OCI-LY7 (cell line): ENCODE results near the gene TEX55. TPM values are rescaled to one million over a fixed set of nuclear protein-coding genes. Genes with fewer than 3 reads are reported as not detected.

Source experiments
- BruUV-seq: library from RNA; stranded (reverse); fragments of 400-500 nt; replicated peaks from 2 replicates; lab custom pipeline; 2021; lab: Mats Ljungman, UMichigan
- CTCF ChIA-PET: fragments of 300-600 bp; sonication (Branson Sonifier 250); formaldehyde crosslinking; loops from one replicate; lab custom pipeline; 2022; ENCODE audit warnings: antibody characterized with exemption; ENCODE audit not compliant: unreplicated experiment; lab: Charles Lee
- POLR2A ChIA-PET: fragments of 300-600 bp; sonication (Branson Sonifier 250); formaldehyde crosslinking; loops from one replicate; lab custom pipeline; 2022; ENCODE audit warnings: antibody characterized with exemption; lab: Charles Lee
- DNase-seq: peaks from one replicate; pipeline ENCODE4 v3.0.0-alpha.2; 2015; ENCODE audit warnings: low spot score
- H2AFZ ChIP-seq: fragments of 200-600 bp; sonication (generic), shearing (Covaris generic); 2 replicates; pipeline ENCODE4 v1.6.1; 2014; ENCODE audit warnings: mild to moderate bottlenecking, antibody characterized with exemption, low read length, moderate library complexity
- H3K27ac ChIP-seq: fragments of 200-600 bp; sonication (generic); 2 replicates; pipeline ENCODE4 v1.5.1; 2014; ENCODE audit warnings: mixed run types, low read depth, mild to moderate bottlenecking, moderate library complexity, low read length, inconsistent platforms; ENCODE audit not compliant: poor library complexity, severe bottlenecking
- H3K36me3 ChIP-seq: fragments of 200-600 bp; sonication (generic); 2 replicates; pipeline ENCODE4 v1.6.1; 2014; ENCODE audit warnings: mild to moderate bottlenecking, antibody characterized with exemption, low read length, moderate library complexity, mixed read lengths; ENCODE audit not compliant: insufficient read depth
- H3K4me1 ChIP-seq: fragments of 200-600 bp; sonication (generic); 2 replicates; pipeline ENCODE4 v1.5.1; 2014; ENCODE audit warnings: mild to moderate bottlenecking, low read length; ENCODE audit not compliant: insufficient read depth, poor library complexity, severe bottlenecking
- H3K4me2 ChIP-seq: fragments of 200-600 bp; sonication (generic); 2 replicates; pipeline ENCODE4 v1.6.1; 2014; ENCODE audit warnings: mild to moderate bottlenecking, low read length
- H3K4me3 ChIP-seq: fragments of 200-600 bp; sonication (generic); 2 replicates; pipeline ENCODE4 v1.5.1; 2014; ENCODE audit warnings: mild to moderate bottlenecking, low read depth, low read length; ENCODE audit not compliant: poor library complexity, severe bottlenecking
- H3K79me2 ChIP-seq: fragments of 200-600 bp; sonication (generic); 2 replicates; pipeline ENCODE4 v1.6.1; 2016; ENCODE audit warnings: low read depth, mild to moderate bottlenecking, low read length, moderate library complexity, mixed read lengths; ENCODE audit not compliant: insufficient read depth
- H3K9me2 ChIP-seq: fragments of 200-600 bp; sonication (generic); 2 replicates; pipeline ENCODE4 v1.6.1; 2016; ENCODE audit warnings: mild to moderate bottlenecking, low read length, mixed read lengths; ENCODE audit not compliant: insufficient read depth
- H3K9me3 ChIP-seq: fragments of 200-600 bp; sonication (generic); 2 replicates; pipeline ENCODE4 v1.6.1; 2014; ENCODE audit warnings: mild to moderate bottlenecking, mixed run types, low read length, mixed read lengths
- H4K20me1 ChIP-seq: fragments of 200-600 bp; sonication (generic); 2 replicates; pipeline ENCODE4 v1.6.1; 2014; ENCODE audit warnings: mild to moderate bottlenecking, antibody characterized with exemption, low read length, moderate library complexity, mixed read lengths; ENCODE audit not compliant: insufficient read depth
- EZH2phosphoT487 ChIP-seq: fragments of 200-600 bp; sonication (generic); IDR thresholded peaks from 2 replicates; pipeline ENCODE4 v1.6.1; 2018; ENCODE audit warnings: low read depth, borderline replicate concordance, mild to moderate bottlenecking, mixed run types, antibody characterized with exemption, low read length, moderate library complexity, mixed read lengths
- intact Hi-C: fragments of 100-400 bp; cut with micrococcal nuclease; formaldehyde crosslinking; loops from one replicate; pipeline ENCODE4 v1.10.0; 2022; ENCODE audit not compliant: unreplicated experiment
- total RNA-seq, 2 experiments: library from RNA; depleted of rRNA in 1 of 2; stranded (reverse); fragments of >200 nt in 1 of 2; shearing (Covaris generic) in 1 of 2; gene quantifications; 2 replicates each; pipeline ENCODE4 v1.2.3, GENCODE V29; 2014 to 2022
- TF ChIP-seq, protein P1 (sequence below): fragments of 200-600 bp; sonication (generic); conservative IDR thresholded peaks from 2 replicates; pipeline ENCODE4 v1.5.1; 2014; ENCODE audit warnings: mild to moderate bottlenecking, antibody characterized with exemption, low read length, moderate library complexity, mixed read lengths

TEX55 gene
- total RNA-seq, 2 experiments from 2014 or later, result not detected

DNA sequence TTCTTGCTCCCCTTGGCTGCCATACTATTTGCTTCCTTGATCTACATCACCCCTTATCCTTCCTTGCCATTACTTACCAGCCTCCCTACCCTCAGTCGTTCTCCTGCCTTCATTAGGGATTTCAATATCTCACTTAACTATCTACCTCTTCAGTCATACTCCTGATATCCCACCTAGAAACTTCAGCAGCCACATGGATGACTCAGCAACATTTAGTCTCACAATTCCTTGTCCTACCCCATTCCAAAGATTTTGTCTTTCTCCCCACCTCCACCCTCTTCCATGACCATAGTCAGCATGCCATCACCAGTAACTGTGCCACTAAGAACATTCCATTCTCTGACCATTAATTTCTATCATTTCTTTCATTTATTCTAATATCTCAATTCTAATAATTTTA lies 45.8 kb downstream of the TEX55 start:
- H3K36me3 ChIP-seq, result no peaks in the 10 kb centered on the region
- no peaks in the 10 kb centered on the region for H3K9me2 ChIP-seq
- H3K9me3 ChIP-seq, result no peaks in the 10 kb centered on the region
- H3K79me2 ChIP-seq, result no peaks in the 10 kb centered on the region
- H2AFZ ChIP-seq, result no peak overlapping the region
- H3K4me1 ChIP-seq, result no peaks in the 10 kb centered on the region
- TF ChIP-seq EZH2phosphoT487, result no peak
- TF ChIP-seq, protein P1, sequence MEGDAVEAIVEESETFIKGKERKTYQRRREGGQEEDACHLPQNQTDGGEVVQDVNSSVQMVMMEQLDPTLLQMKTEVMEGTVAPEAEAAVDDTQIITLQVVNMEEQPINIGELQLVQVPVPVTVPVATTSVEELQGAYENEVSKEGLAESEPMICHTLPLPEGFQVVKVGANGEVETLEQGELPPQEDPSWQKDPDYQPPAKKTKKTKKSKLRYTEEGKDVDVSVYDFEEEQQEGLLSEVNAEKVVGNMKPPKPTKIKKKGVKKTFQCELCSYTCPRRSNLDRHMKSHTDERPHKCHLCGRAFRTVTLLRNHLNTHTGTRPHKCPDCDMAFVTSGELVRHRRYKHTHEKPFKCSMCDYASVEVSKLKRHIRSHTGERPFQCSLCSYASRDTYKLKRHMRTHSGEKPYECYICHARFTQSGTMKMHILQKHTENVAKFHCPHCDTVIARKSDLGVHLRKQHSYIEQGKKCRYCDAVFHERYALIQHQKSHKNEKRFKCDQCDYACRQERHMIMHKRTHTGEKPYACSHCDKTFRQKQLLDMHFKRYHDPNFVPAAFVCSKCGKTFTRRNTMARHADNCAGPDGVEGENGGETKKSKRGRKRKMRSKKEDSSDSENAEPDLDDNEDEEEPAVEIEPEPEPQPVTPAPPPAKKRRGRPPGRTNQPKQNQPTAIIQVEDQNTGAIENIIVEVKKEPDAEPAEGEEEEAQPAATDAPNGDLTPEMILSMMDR, result no peak
- no peak for DNase-seq
- ChIA-PET CTCF (interaction anchor here (0.5 kb wide), 1 partner anchor 9 kb away, joined by 3 read pairs; no protein-coding TSS in a partner anchor), POLR2A (no interaction called here)
- no TSS peak for BruUV-seq
- H4K20me1 ChIP-seq, result no peaks in the 10 kb centered on the region
- no peak overlapping the region for H3K4me3 ChIP-seq
- H3K4me2 ChIP-seq, result no peak overlapping the region
- H3K27ac ChIP-seq, result no peak overlapping the region
- intact Hi-C loops, result no loop called here

DNA sequence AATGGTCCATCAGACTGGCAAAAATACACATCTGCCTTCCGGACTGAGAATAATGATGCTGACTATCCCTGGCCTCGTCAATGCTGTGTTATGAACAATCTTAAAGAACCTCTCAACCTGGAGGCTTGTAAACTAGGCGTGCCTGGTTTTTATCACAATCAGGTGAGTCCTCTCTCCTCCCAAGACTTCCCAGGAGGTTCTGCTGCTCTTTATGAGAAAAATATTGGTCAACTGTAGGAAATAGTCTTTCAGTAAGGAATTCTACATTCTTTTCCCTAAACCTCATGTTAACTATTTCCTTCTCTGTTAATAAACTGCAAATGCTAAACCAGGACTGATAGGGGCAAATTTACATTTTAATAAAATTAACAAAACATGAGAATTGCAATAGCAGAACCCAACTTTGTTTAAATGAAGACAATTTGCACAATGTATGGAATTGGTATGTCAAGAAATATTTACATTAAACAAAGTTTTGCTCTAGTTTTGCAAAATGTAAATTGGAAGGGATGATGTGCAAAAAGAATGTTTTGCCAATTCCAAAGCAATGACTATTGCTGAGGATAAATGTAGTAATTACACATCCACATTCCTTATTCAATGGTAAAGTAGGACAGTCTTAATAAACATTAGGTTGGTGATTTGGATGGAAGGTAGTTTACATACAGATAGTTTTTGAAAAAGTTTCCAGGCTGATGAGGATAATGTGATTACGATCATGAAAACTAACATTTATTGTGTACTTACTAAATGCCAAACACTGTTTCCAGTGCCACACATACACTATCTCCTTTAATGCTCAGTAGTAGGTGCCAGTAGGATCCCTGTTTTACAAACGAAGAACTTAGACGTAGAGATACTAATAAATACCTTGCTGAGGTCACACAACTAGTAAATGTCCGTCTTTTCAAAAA lies 48.5 kb downstream of the TEX55 start:
- no peaks in the 10 kb centered on the region for H3K4me1 ChIP-seq
- ChIA-PET POLR2A (interaction anchor here (0.9 kb wide), 1 partner anchor 14 kb away, joined by 3 read pairs; no protein-coding TSS in a partner anchor), CTCF (no interaction called here)
- no peaks in the 10 kb centered on the region for H3K9me3 ChIP-seq
- DNase-seq, result no peak
- no peak overlapping the region for H3K4me3 ChIP-seq
- no peaks in the 10 kb centered on the region for H3K9me2 ChIP-seq
- no peak overlapping the region for H3K27ac ChIP-seq
- H3K79me2 ChIP-seq, result no peaks in the 10 kb centered on the region
- no peaks in the 10 kb centered on the region for H4K20me1 ChIP-seq
- TF ChIP-seq, protein P1, result no peak
- TF ChIP-seq EZH2phosphoT487, result no peak
- H3K4me2 ChIP-seq, result no peak overlapping the region
- no peak overlapping the region for H2AFZ ChIP-seq
- no TSS peak for BruUV-seq
- H3K36me3 ChIP-seq, result no peaks in the 10 kb centered on the region
- intact Hi-C loops, result no loop called here

DNA sequence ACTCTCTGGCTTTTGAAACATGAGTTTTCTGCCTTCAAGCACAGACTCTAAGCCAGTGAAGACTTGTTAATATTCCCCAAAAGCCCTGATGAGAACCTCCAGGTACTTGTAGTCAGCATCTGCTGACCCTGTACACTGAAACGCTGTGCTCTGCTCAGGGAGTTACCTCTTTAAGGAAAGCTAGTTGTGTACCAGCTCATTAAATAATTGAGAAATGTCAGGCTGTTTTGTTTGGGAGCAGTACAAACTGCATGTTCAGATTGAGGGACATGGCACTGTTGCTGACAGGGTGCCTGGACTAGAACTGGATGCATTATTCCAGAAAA lies 49.1 kb downstream of the TEX55 start:
- no peaks in the 10 kb centered on the region for H3K79me2 ChIP-seq
- no peak overlapping the region for H3K4me3 ChIP-seq
- ChIA-PET CTCF (no interaction called here), POLR2A (interaction anchor here (0.5 to 0.9 kb wide), 2 partner anchors 14 to 482 kb away, joined by 3 read pairs; no protein-coding TSS in a partner anchor)
- DNase-seq, result no peak
- H2AFZ ChIP-seq, result no peak overlapping the region
- H3K4me1 ChIP-seq, result no peaks in the 10 kb centered on the region
- H3K36me3 ChIP-seq, result no peaks in the 10 kb centered on the region
- no TSS peak for BruUV-seq
- no peak overlapping the region for H3K27ac ChIP-seq
- H3K9me3 ChIP-seq, result no peaks in the 10 kb centered on the region
- TF ChIP-seq, protein P1, result no peak
- TF ChIP-seq EZH2phosphoT487, result no peak
- no peak overlapping the region for H3K4me2 ChIP-seq
- no peaks in the 10 kb centered on the region for H3K9me2 ChIP-seq
- H4K20me1 ChIP-seq, result no peaks in the 10 kb centered on the region
- intact Hi-C loops, result no loop called here
